HL-60 (cell line): ENCODE data around the gene EPB41L3.

Experiments
- DNase-seq, 2 experiments: peaks; one replicate each; pipeline ENCODE4 v3.0.0-alpha.2; 2010 to 2020; ENCODE audit warnings: low read depth in 1 of 2, low spot score in 1 of 2
- H3K27ac ChIP-seq: fragments of 250-450 bp; sonication (Bioruptor Pico); replicated peaks from 2 replicates; pipeline ENCODE4 v1.5.1; 2020; ENCODE audit warnings: mild to moderate bottlenecking, moderate library complexity
- H3K27me3 ChIP-seq: fragments of 250-450 bp; sonication (Bioruptor Pico); 2 replicates; pipeline ENCODE4 v1.5.1; 2021; ENCODE audit warnings: mild to moderate bottlenecking, moderate library complexity; ENCODE audit not compliant: insufficient read depth, poor library complexity, severe bottlenecking
- H3K4me3 ChIP-seq: replicated peaks from 2 replicates; pipeline ENCODE4 v1.5.1; 2011; ENCODE audit warnings: mild to moderate bottlenecking, control low read depth, low read length; ENCODE audit not compliant: insufficient read depth
- GABPA ChIP-seq: IDR thresholded peaks from 2 replicates; pipeline ENCODE4 v1.6.1; 2012; ENCODE audit warnings: low read depth
- POLR2AphosphoS5 ChIP-seq: IDR thresholded peaks from 2 replicates; pipeline ENCODE4 v1.6.1; 2012; ENCODE audit warnings: low read depth
- REST ChIP-seq: IDR thresholded peaks from 2 replicates; pipeline ENCODE4 v1.6.1; 2012; ENCODE audit warnings: low read depth; ENCODE audit not compliant: insufficient replicate concordance
- SPI1 ChIP-seq: IDR thresholded peaks from 2 replicates; pipeline ENCODE4 v1.6.1; 2012; ENCODE audit warnings: low read depth, mild to moderate bottlenecking, borderline replicate concordance
- TF ChIP-seq, protein P1 (sequence below): IDR thresholded peaks from one replicate; pipeline ENCODE4 v1.5.1; 2011; ENCODE audit warnings: low read length, control low read depth, inconsistent platforms; ENCODE audit not compliant: insufficient read depth

EPB41L3 gene

DNA sequence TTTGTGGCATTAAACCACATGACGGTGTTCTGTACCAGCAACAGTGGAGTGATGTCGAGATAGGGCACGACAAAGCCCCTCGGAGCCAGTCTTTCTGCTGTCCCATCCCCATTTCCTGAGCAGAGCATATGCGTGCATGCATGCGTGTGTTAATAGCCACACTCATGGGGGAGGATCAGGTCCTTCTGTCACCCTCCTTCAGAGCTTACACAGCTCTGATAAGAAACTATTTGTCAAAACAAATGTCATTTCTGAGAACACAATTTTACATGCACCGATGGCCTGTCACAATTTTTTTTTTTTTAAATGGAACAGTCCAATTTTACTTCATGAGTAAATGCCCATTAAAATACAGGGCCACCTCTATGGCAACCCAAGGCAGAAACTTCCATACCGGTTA, 152.4 kb downstream of the EPB41L3 start:
- Histone ChIP-seq H3K4me3 (no peak overlapping the region), H3K27ac (no peak overlapping the region), H3K27me3 (no peaks in the 10 kb centered on the region)
- no peak for DNase-seq
- TF ChIP-seq, protein P1, sequence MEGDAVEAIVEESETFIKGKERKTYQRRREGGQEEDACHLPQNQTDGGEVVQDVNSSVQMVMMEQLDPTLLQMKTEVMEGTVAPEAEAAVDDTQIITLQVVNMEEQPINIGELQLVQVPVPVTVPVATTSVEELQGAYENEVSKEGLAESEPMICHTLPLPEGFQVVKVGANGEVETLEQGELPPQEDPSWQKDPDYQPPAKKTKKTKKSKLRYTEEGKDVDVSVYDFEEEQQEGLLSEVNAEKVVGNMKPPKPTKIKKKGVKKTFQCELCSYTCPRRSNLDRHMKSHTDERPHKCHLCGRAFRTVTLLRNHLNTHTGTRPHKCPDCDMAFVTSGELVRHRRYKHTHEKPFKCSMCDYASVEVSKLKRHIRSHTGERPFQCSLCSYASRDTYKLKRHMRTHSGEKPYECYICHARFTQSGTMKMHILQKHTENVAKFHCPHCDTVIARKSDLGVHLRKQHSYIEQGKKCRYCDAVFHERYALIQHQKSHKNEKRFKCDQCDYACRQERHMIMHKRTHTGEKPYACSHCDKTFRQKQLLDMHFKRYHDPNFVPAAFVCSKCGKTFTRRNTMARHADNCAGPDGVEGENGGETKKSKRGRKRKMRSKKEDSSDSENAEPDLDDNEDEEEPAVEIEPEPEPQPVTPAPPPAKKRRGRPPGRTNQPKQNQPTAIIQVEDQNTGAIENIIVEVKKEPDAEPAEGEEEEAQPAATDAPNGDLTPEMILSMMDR, result no peak
- TF ChIP-seq SPI1, result no peak
- no peak for TF ChIP-seq REST
- TF ChIP-seq POLR2AphosphoS5, result no peak
- TF ChIP-seq GABPA, result no peak

DNA sequence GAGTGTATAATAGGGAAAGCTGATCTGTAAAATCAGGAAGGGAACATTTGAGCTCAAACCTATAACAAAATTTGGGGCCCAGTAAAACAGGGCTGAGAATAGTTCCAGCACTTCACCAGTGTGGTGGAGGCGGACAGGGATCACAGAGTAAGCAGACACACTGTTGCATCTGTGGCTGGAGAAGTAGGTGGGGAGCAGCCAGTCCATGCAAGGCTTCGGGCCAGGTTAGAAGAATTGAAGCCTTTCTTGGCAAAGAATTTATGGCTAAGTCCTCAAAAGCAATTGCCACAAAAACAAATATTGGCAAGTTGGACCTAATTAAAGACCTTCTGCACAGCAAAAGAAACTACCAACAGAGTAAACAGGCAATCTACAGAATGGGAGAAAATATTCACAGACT, 154.4 kb downstream of the EPB41L3 start:
- Histone ChIP-seq H3K27me3 (no peaks in the 10 kb centered on the region), H3K27ac (no peak overlapping the region), H3K4me3 (no peak overlapping the region)
- TF ChIP-seq SPI1 (no peak), POLR2AphosphoS5 (no peak), REST (no peak), GABPA (no peak)
- TF ChIP-seq, protein P1, result no peak
- DNase-seq, result no peak

DNA sequence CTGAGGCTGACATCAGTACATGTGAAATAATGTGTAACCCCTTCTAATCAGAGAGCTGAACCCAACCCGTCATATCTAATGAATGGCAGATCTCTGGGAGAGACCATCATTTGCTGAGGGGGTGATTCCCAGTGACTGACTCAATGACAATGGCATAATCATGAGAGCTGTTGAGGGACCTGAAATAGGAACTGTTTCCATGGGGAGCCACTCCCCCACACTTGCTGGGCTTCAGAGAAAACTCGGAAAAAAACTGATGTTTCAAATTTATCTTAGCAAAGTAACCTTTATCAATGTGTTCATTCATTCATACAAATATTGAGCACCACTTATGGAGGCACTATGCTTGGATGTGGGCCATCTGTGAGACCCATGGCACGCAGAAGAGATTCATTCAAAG, 154.9 kb downstream of the EPB41L3 start:
- Histone ChIP-seq H3K27me3 (no peaks in the 10 kb centered on the region), H3K27ac (no peak overlapping the region), H3K4me3 (no peak overlapping the region)
- DNase-seq, result no peak
- TF ChIP-seq POLR2AphosphoS5, result no peak
- TF ChIP-seq REST, result no peak
- TF ChIP-seq SPI1, result no peak
- TF ChIP-seq, protein P1, result no peak
- TF ChIP-seq GABPA, result no peak
